H1 (cell line): ENCODE results near the gene PDIA5. TPM values are rescaled to one million over a fixed set of nuclear protein-coding genes. Genes with fewer than 3 reads are reported as not detected.

Experiments
- CHD2 ChIP-seq: IDR thresholded peaks from 2 replicates; pipeline ENCODE4 v1.6.1; 2012; ENCODE audit warnings: low read length, improper control_type of control experiment
- CTBP2 ChIP-seq: IDR thresholded peaks from 2 replicates; pipeline ENCODE4 v1.7.0; 2011; ENCODE audit warnings: borderline replicate concordance, mild to moderate bottlenecking, moderate library complexity, mixed read lengths, low read length; ENCODE audit not compliant: insufficient read depth, insufficient read length
- FOSL1 ChIP-seq: IDR thresholded peaks from 2 replicates; pipeline ENCODE4 v1.6.1; 2011; ENCODE audit warnings: mild to moderate bottlenecking, low read depth, low read length, moderate library complexity; ENCODE audit not compliant: insufficient read depth
- HDAC2 ChIP-seq, 2 experiments: fragments of 300-600 bp in 1 of 2; sonication (generic) in 1 of 2; IDR thresholded peaks; 2 replicates each; pipeline ENCODE4 v1.6.1; 2011 to 2012; ENCODE audit warnings: low read depth in 2 of 2, low read length in 2 of 2, mild to moderate bottlenecking in 2 of 2, moderate library complexity in 2 of 2, borderline replicate concordance in 1 of 2, inconsistent platforms in 1 of 2
- SAP30 ChIP-seq: fragments of 300-600 bp; sonication (generic); IDR thresholded peaks from 2 replicates; pipeline ENCODE4 v1.7.1; 2012; ENCODE audit warnings: low read length, moderate library complexity, mild to moderate bottlenecking, inconsistent platforms; ENCODE audit not compliant: insufficient read depth, insufficient replicate concordance
- ZNF274 ChIP-seq: IDR thresholded peaks from 2 replicates; pipeline ENCODE4 v1.7.0; 2012; ENCODE audit warnings: low read length, borderline replicate concordance; ENCODE audit errors: extremely low read depth
- polyA plus RNA-seq, 7 experiments: library from polyadenylated mRNA; depleted of rRNA in 3 of 7; stranded (reverse) in 5 of 7; unstranded in 2 of 7; fragments of >200 nt in 5 of 7; fragments of 200-250 nt in 2 of 7; gene quantifications; 1 replicate in 5 of 7; 2 replicates in 1 of 7; 4 replicates in 1 of 7; pipeline versions ENCODE4 v1.2.1 to v1.2.3, GENCODE V29; 2011 to 2013; ENCODE audit warnings: missing spikeins in 2 of 7, mixed read lengths in 2 of 7
- total RNA-seq: library from RNA; stranded (reverse); fragmentation: NEBNext Ultra II Directional; extraction: Animal tissue kit (Norgen Biotek cat#: 25700); gene quantifications from 2 replicates; pipeline ENCODE4 v1.2.1, GENCODE V29; 2021
- TF ChIP-seq, protein P1 (sequence below): IDR thresholded peaks from 2 replicates; pipeline ENCODE4 v1.6.1; 2011; ENCODE audit warnings: low read depth, mild to moderate bottlenecking, low read length; ENCODE audit not compliant: insufficient read depth

The PDIA5 gene
- total and polyA plus RNA-seq, 2 of the 8 experiments (the other 6 are each of a cell fraction or from before 2014, with no cell fraction given): 18.2 to 32.8 TPM

DNA sequence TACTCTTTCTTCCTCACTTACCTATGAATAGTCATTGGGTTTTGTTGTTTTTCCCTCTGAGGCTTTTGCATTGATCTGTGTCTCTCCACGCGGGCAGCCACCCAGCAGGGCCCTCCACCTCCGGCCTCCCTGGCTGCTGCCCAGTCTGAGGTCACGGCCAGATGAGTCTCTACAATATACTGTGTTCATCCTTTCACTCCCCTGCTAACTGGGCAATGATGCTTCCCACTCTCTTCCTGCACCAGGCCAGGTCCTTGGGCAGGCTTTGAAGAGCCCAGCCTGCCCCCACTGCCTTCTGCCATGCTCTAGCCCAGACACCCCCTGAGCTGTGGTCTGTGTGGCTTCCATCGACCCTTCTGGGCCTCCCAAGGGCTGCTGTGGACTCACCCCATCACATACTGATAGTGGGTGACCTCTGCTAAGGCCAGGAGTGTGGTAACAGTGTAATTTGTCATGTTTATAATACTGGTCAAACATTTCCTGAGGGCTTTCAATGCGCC, 18.0 kb downstream of the PDIA5 start (continued):
- TF ChIP-seq HDAC2 (IDR thresholded peaks at IDR 0.05; ENCODE audit: borderline replicate concordance in 1 of 2, low read depth in 2 of 2, low read length in 2 of 2) (no peak), CTBP2 (no peak), CHD2 (no peak), ZNF274 (no peak), SAP30 (no peak), FOSL1 (no peak)
- TF ChIP-seq, protein P1, sequence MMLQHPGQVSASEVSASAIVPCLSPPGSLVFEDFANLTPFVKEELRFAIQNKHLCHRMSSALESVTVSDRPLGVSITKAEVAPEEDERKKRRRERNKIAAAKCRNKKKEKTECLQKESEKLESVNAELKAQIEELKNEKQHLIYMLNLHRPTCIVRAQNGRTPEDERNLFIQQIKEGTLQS: no peak
